Measurements from ENCODE around the gene ALOX12. TPM values are rescaled to one million over a fixed set of nuclear protein-coding genes. Genes with fewer than 3 reads are reported as not detected.
A peak's percentile ranks its signal among the peaks of the same experiment; 100 is the strongest.

The ALOX12 gene
- total RNA-seq, 4 donors from 2014 or later = not detected

GRCh38 chr17:7016418-7016817, 20.6 kb downstream of the ALOX12 start:
- peaks cover 49 to 63% of the 10 kb centered on the region in 2 donors for H3K4me1 ChIP-seq
- ATAC-seq (no peak), DNase-seq (no peak)
- peak overlapping the region; percentile 93 to 99 (median 96) for H3K27ac ChIP-seq
- H3K27me3 ChIP-seq = no peaks in the 10 kb centered on the region
- H3K36me3 ChIP-seq = peaks cover 0 to 10% of the 10 kb centered on the region in 2 donors
- TF ChIP-seq, protein P1, sequence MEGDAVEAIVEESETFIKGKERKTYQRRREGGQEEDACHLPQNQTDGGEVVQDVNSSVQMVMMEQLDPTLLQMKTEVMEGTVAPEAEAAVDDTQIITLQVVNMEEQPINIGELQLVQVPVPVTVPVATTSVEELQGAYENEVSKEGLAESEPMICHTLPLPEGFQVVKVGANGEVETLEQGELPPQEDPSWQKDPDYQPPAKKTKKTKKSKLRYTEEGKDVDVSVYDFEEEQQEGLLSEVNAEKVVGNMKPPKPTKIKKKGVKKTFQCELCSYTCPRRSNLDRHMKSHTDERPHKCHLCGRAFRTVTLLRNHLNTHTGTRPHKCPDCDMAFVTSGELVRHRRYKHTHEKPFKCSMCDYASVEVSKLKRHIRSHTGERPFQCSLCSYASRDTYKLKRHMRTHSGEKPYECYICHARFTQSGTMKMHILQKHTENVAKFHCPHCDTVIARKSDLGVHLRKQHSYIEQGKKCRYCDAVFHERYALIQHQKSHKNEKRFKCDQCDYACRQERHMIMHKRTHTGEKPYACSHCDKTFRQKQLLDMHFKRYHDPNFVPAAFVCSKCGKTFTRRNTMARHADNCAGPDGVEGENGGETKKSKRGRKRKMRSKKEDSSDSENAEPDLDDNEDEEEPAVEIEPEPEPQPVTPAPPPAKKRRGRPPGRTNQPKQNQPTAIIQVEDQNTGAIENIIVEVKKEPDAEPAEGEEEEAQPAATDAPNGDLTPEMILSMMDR (IDR thresholded peaks at IDR 0.05 in 4 of 5, conservative IDR thresholded peaks at IDR 0.05 in 1 of 5) = no peak
- no peak for TF ChIP-seq POLR2A (IDR thresholded peaks at IDR 0.05)
- in situ Hi-C loops (cut with MboI; ENCODE audit: low sequenced_read_pairs in 4 of 4) (loop anchor here (25.0 kb wide), 2 partner anchors 354 to 379 kb away; partner anchors contain the start of genes C17orf100 (in 3 of the 4), MED31 (in 3 of the 4), KIAA0753 (in 1 of the 4) and TXNDC17 (in 1 of the 4)), intact Hi-C loops (cut with DNase I; ENCODE audit: low total_unique reads) (loop anchor here (5.0 to 10.0 kb wide), 3 partner anchors 558 to 1529 kb away; partner anchors contain the start of genes CD68, DERL2, KDM6B and MIS12)
- H3K9me3 ChIP-seq = no peaks in the 10 kb centered on the region
- H3K4me3 ChIP-seq = no peak overlapping the region

GRCh38 chr17:7016886-7017826, 21.3 kb downstream of the ALOX12 start:
- ATAC-seq = no peak
- TF ChIP-seq, protein P1 (IDR thresholded peaks at IDR 0.05 in 4 of 5, conservative IDR thresholded peaks at IDR 0.05 in 1 of 5) = no peak
- no peak for TF ChIP-seq POLR2A (IDR thresholded peaks at IDR 0.05)
- Histone ChIP-seq H3K27ac (peak overlapping the region; percentile 93 to 99 (median 96)), H3K9me3 (no peaks in the 10 kb centered on the region), H3K4me3 (peak overlapping the region in 1 of 4 donors; percentile 63), H3K36me3 (peaks cover 0 to 10% of the 10 kb centered on the region in 2 donors), H3K4me1 (peaks cover 51 to 60% of the 10 kb centered on the region in 2 donors), H3K27me3 (peaks cover under 1 to 1% (median under 1%) of the 10 kb centered on the region in 3 donors)
- intact Hi-C loops (cut with DNase I; ENCODE audit: low total_unique reads) (loop anchor here (5.0 to 10.0 kb wide), 3 partner anchors 558 to 1530 kb away; partner anchors contain the start of genes CD68, DERL2, KDM6B and MIS12), in situ Hi-C loops (cut with MboI; ENCODE audit: low sequenced_read_pairs in 4 of 4) (loop anchor here (25.0 kb wide), 2 partner anchors 355 to 380 kb away; partner anchors contain the start of genes C17orf100 (in 3 of the 4), MED31 (in 3 of the 4), KIAA0753 (in 1 of the 4) and TXNDC17 (in 1 of the 4))
- DNase-seq = no peak

DNA sequence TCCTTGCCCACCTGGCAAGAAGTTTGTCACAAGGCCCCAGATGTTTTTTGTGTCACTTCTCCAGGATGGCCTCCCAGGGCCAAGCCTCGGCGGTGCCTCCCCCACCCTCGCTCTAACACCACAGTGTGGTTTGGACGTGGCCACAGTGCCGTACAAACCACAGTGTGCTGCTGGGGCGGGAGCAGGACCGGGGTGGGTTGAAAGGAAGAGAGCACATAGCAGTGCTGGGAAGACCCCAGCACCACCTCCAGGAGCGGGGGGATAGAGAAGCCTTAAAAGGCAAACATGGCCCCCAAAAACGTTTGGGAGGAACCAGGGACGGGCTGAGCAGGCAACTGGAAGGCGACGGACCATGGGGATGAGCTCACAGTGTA, 22.0 kb downstream of the ALOX12 start:
- Histone ChIP-seq H3K4me3 (peak overlapping the region; percentile 19 to 80 (median 64)), H3K4me1 (peaks cover 51 to 61% of the 10 kb centered on the region in 2 donors), H3K9me3 (no peaks in the 10 kb centered on the region), H3K27ac (peak overlapping the region; percentile 93 to 99 (median 96)), H3K27me3 (peaks cover 7 to 8% (median 7%) of the 10 kb centered on the region in 3 donors), H3K36me3 (peaks cover 0 to 10% of the 10 kb centered on the region in 2 donors)
- TF ChIP-seq, protein P1 (IDR thresholded peaks at IDR 0.05 in 4 of 5, conservative IDR thresholded peaks at IDR 0.05 in 1 of 5) = no peak
- no peak for TF ChIP-seq POLR2A (IDR thresholded peaks at IDR 0.05)
- no peak for DNase-seq
- ATAC-seq = no peak
- in situ Hi-C loops (cut with MboI; ENCODE audit: low sequenced_read_pairs in 4 of 4) = loop anchor here (25.0 kb wide), 2 partner anchors 356 to 381 kb away; partner anchors contain the start of genes C17orf100 (in 3 of the 4), MED31 (in 3 of the 4), KIAA0753 (in 1 of the 4) and TXNDC17 (in 1 of the 4)
- intact Hi-C loops (cut with DNase I; ENCODE audit: low total_unique reads) = loop anchor here (5.0 to 10.0 kb wide), 3 partner anchors 557 to 1531 kb away; partner anchors contain the start of genes CD68, DERL2, KDM6B and MIS12

DNA sequence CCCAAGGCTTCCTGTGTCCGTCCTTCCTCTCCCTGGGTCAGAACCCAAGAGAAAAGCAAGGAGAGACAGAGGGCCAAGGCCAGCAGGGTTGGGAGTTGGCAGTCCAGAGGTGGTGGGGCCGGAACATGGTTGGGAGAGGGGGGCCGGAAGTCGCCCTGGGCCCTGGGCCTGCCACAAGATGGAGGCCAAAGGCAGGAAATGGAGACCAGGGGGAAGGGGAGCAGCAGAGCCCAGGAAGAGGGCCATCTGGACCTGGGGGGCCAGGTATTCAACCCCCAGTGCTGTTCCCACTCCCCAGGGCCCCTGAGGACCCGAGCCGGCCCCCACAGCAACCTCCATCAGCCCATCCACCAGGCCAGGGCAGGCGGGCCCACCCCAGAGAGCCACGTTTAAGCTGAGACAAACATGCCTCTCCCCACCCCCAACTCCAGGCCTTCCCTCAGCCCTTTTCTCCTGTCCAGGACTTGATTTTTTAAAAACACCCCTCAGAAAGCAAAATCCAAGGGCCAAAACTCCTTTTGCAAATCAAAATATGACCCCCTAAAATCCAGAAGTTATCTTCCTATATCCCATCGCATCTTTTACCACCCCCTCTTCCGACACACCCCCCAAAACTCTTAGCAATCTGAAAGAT, 22.6 kb downstream of the ALOX12 start:
- intact Hi-C loops (cut with DNase I; ENCODE audit: low total_unique reads) = loop anchor here (5.0 to 10.0 kb wide), 3 partner anchors 556 to 1531 kb away; partner anchors contain the start of genes CD68, DERL2, KDM6B and MIS12
- H3K4me3 ChIP-seq = peak overlapping the region; percentile 63 to 80 (median 66)
- ATAC-seq (no peak), DNase-seq (peak; percentile 49 to 72)
- peaks cover 0 to 10% of the 10 kb centered on the region in 2 donors for H3K36me3 ChIP-seq
- TF ChIP-seq, protein P1 (IDR thresholded peaks at IDR 0.05 in 4 of 5, conservative IDR thresholded peaks at IDR 0.05 in 1 of 5) = no peak
- TF ChIP-seq POLR2A (IDR thresholded peaks at IDR 0.05) = peak; percentile 18 to 42
- peak overlapping the region; percentile 93 to 99 (median 96) for H3K27ac ChIP-seq
- peaks cover 13 to 14% (median 14%) of the 10 kb centered on the region in 3 donors for H3K27me3 ChIP-seq
- no peaks in the 10 kb centered on the region for H3K9me3 ChIP-seq
- peaks cover 47 to 58% of the 10 kb centered on the region in 2 donors for H3K4me1 ChIP-seq
- in situ Hi-C loops (cut with MboI; ENCODE audit: low sequenced_read_pairs in 4 of 4) = loop anchor here (25.0 kb wide), 2 partner anchors 356 to 381 kb away; partner anchors contain the start of genes C17orf100 (in 3 of the 4), MED31 (in 3 of the 4), KIAA0753 (in 1 of the 4) and TXNDC17 (in 1 of the 4)

All from gastrocnemius medialis (tissue), 4 donors.